SK-N-SH treated with all-trans-retinoic acid at 6 μM for 48 hours (cell line): Measurements from ENCODE around the gene OCEL1.

Experiments
- ATAC-seq: fragments of 200-7000 bp; cut with Tn5 transposase; 3 replicates; pipeline ENCODE4 v1.9.1; 2020; ENCODE audit warnings: mild to moderate bottlenecking, moderate library complexity
- BACH2 ChIP-seq: fragments of 250-450 bp; sonication (Bioruptor Pico); IDR thresholded peaks from 2 replicates; pipeline ENCODE4 v1.9.0; 2021; ENCODE audit warnings: mild to moderate bottlenecking, borderline replicate concordance
- CSDC2 ChIP-seq: fragments of 250-450 bp; sonication (Bioruptor Pico); IDR thresholded peaks from 2 replicates; pipeline ENCODE4 v1.5.0; 2020; ENCODE audit warnings: mild to moderate bottlenecking, moderate library complexity
- ESRRG ChIP-seq: fragments of 250-450 bp; sonication (Bioruptor Pico); IDR thresholded peaks from 2 replicates; pipeline ENCODE4 v1.6.1; 2021; ENCODE audit warnings: mild to moderate bottlenecking
- ISL1 ChIP-seq: fragments of 250-450 bp; sonication (Bioruptor Pico); IDR thresholded peaks from 2 replicates; pipeline ENCODE4 v2.1.2; 2022; ENCODE audit warnings: mild to moderate bottlenecking, moderate library complexity
- POU6F1 ChIP-seq: fragments of 250-450 bp; sonication (Bioruptor Pico); IDR thresholded peaks from 2 replicates; pipeline ENCODE4 v1.8.0; 2021; ENCODE audit warnings: low read depth, mild to moderate bottlenecking, moderate library complexity, borderline replicate concordance
- PPARA ChIP-seq: fragments of 250-450 bp; sonication (Bioruptor Pico); IDR thresholded peaks from 2 replicates; pipeline ENCODE4 v1.5.0; 2020; ENCODE audit warnings: mild to moderate bottlenecking, borderline replicate concordance
- RARB ChIP-seq: fragments of 250-450 bp; sonication (Bioruptor Pico); IDR thresholded peaks from 2 replicates; pipeline ENCODE4 v1.8.0; 2021; ENCODE audit warnings: mild to moderate bottlenecking, moderate library complexity
- SNAI2 ChIP-seq: fragments of 250-450 bp; sonication (Bioruptor Pico); IDR thresholded peaks from 2 replicates; pipeline ENCODE4 v1.5.0; 2020; ENCODE audit warnings: mild to moderate bottlenecking, moderate library complexity
- TCF4 ChIP-seq: fragments of 250-450 bp; sonication (Bioruptor Pico); IDR thresholded peaks from 2 replicates; pipeline ENCODE4 v1.8.0; 2021; ENCODE audit warnings: mild to moderate bottlenecking, moderate library complexity, borderline replicate concordance
- TOX ChIP-seq: fragments of 250-450 bp; sonication (Bioruptor Pico); IDR thresholded peaks from 2 replicates; pipeline ENCODE4 v1.8.0; 2021; ENCODE audit warnings: mild to moderate bottlenecking, moderate library complexity, borderline replicate concordance
- TSHZ2 ChIP-seq: fragments of 250-450 bp; sonication (Bioruptor Pico); IDR thresholded peaks from 2 replicates; pipeline ENCODE4 v1.5.0; 2020; ENCODE audit warnings: mild to moderate bottlenecking, moderate library complexity
- ZC3H10 ChIP-seq: fragments of 250-450 bp; sonication (Bioruptor Pico); IDR thresholded peaks from 2 replicates; pipeline ENCODE4 v1.5.1; 2021; ENCODE audit warnings: mild to moderate bottlenecking, moderate library complexity
- ZFP30 ChIP-seq: fragments of 450-650 bp; formaldehyde crosslinking; IDR thresholded peaks from 2 replicates; pipeline ENCODE4 v1.5.0; 2022; ENCODE audit warnings: mild to moderate bottlenecking, moderate library complexity
- ZNF565 ChIP-seq: fragments of 450-650 bp; formaldehyde crosslinking; conservative IDR thresholded peaks from 2 replicates; pipeline ENCODE4 v1.5.0; 2020; ENCODE audit warnings: low read depth, mild to moderate bottlenecking, moderate library complexity
- ZNF8 ChIP-seq: fragments of 450-650 bp; formaldehyde crosslinking; IDR thresholded peaks from 2 replicates; pipeline ENCODE4 v1.5.0; 2020; ENCODE audit warnings: mild to moderate bottlenecking, moderate library complexity
- TF ChIP-seq, protein P1 (sequence below): fragments of 250-450 bp; sonication (Bioruptor Pico); IDR thresholded peaks from 2 replicates; pipeline ENCODE4 v1.8.0; 2020; ENCODE audit warnings: mild to moderate bottlenecking, moderate library complexity, borderline replicate concordance
- TF ChIP-seq, protein P2 (sequence below): fragments of 250-450 bp; sonication (Bioruptor Pico); IDR thresholded peaks from 2 replicates; pipeline ENCODE4 v1.5.1; 2021; ENCODE audit warnings: mild to moderate bottlenecking, moderate library complexity

Gene OCEL1

GRCh38 chr19:17248011-17248776 is 22.2 kb downstream of the OCEL1 start:
- TF ChIP-seq ESRRG (CRISPR knock-in tag) (no peak), BACH2 (CRISPR knock-in tag) (no peak), ZNF8 (CRISPR knock-in tag) (no peak), ZNF565 (no peak), ZFP30 (no peak), RARB (no peak), POU6F1 (CRISPR knock-in tag) (no peak), TSHZ2 (CRISPR knock-in tag) (no peak), PPARA (no peak), ZC3H10 (CRISPR knock-in tag) (no peak), SNAI2 (no peak)
- TF ChIP-seq, protein P1, sequence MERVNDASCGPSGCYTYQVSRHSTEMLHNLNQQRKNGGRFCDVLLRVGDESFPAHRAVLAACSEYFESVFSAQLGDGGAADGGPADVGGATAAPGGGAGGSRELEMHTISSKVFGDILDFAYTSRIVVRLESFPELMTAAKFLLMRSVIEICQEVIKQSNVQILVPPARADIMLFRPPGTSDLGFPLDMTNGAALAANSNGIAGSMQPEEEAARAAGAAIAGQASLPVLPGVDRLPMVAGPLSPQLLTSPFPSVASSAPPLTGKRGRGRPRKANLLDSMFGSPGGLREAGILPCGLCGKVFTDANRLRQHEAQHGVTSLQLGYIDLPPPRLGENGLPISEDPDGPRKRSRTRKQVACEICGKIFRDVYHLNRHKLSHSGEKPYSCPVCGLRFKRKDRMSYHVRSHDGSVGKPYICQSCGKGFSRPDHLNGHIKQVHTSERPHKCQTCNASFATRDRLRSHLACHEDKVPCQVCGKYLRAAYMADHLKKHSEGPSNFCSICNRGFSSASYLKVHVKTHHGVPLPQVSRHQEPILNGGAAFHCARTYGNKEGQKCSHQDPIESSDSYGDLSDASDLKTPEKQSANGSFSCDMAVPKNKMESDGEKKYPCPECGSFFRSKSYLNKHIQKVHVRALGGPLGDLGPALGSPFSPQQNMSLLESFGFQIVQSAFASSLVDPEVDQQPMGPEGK (CRISPR knock-in tag) = no peak
- TF ChIP-seq, protein P2, sequence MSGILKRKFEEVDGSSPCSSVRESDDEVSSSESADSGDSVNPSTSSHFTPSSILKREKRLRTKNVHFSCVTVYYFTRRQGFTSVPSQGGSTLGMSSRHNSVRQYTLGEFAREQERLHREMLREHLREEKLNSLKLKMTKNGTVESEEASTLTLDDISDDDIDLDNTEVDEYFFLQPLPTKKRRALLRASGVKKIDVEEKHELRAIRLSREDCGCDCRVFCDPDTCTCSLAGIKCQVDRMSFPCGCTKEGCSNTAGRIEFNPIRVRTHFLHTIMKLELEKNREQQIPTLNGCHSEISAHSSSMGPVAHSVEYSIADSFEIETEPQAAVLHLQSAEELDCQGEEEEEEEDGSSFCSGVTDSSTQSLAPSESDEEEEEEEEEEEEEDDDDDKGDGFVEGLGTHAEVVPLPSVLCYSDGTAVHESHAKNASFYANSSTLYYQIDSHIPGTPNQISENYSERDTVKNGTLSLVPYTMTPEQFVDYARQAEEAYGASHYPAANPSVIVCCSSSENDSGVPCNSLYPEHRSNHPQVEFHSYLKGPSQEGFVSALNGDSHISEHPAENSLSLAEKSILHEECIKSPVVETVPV (CRISPR knock-in tag) = no peak
- TF ChIP-seq, all 23 proteins: peak for 0
- no peak for ATAC-seq

GRCh38 chr19:17249887-17250548 is 24.0 kb downstream of the OCEL1 start:
- ATAC-seq = no peak
- TF ChIP-seq ZNF565 (no peak), ESRRG (CRISPR knock-in tag) (no peak)

- TF ChIP-seq, protein P1 (CRISPR knock-in tag) = no peak
- no peak for ATAC-seq
Observed at GRCh38 chr19:17254636-17255035, 28.6 kb downstream of the OCEL1 start.

GRCh38 chr19:17255150-17255621 is 29.2 kb downstream of the OCEL1 start:
- no peak for ATAC-seq
- TF ChIP-seq RARB = no peak
- TF ChIP-seq TCF4 (CRISPR knock-in tag) = no peak
- no peak for TF ChIP-seq TOX
- no peak for TF ChIP-seq ISL1 (CRISPR knock-in tag)
- TF ChIP-seq TSHZ2 (CRISPR knock-in tag) = no peak
- TF ChIP-seq ZNF565 = no peak
- TF ChIP-seq CSDC2 (CRISPR knock-in tag) = no peak
